ENCODE results near the gene NR1I2. TPM values are rescaled to one million over a fixed set of nuclear protein-coding genes. Genes with fewer than 3 reads are reported as not detected.

The NR1I2 gene
- total and polyA plus RNA-seq, 4 donors = 3.2 to 121 (median 48.1) TPM

- DNase-seq (ENCODE audit: low spot score) = no peak
- TF ChIP-seq ZBTB33 (IDR thresholded peaks at IDR 0.05) (no peak), HNF4G (IDR thresholded peaks at IDR 0.05) (no peak), RXRA (IDR thresholded peaks at IDR 0.05) (no peak), TAF1 (conservative IDR thresholded peaks at IDR 0.05) (no peak), YY1 (IDR thresholded peaks at IDR 0.05) (no peak), FOXA2 (IDR thresholded peaks at IDR 0.05) (no peak), GABPA (IDR thresholded peaks at IDR 0.05 in 1 of 2, conservative IDR thresholded peaks at IDR 0.05 in 1 of 2) (no peak), ATF3 (IDR thresholded peaks at IDR 0.05) (no peak), RAD21 (IDR thresholded peaks at IDR 0.05) (no peak), MAX (IDR thresholded peaks at IDR 0.05) (no peak), SP1 (IDR thresholded peaks at IDR 0.05) (no peak), REST (IDR thresholded peaks at IDR 0.05) (no peak), JUND (IDR thresholded peaks at IDR 0.05) (no peak), HNF4A (conservative IDR thresholded peaks at IDR 0.05) (no peak), FOXA1 (IDR thresholded peaks at IDR 0.05) (no peak), NR2F2 (IDR thresholded peaks at IDR 0.05) (no peak), CTCF (IDR thresholded peaks at IDR 0.05; ENCODE audit: low read depth, low read length, missing input control) (no peak), EGR1 (IDR thresholded peaks at IDR 0.05; ENCODE audit: low read depth in 2 of 2) (no peak)
- Histone ChIP-seq H3K9me3 (ENCODE audit: control insufficient read depth in 4 of 4, low read length in 3 of 4) (peaks cover 0 to 3% (median 0%) of the 10 kb centered on the region in 4 donors), H3K27ac (ENCODE audit: low read depth in 1 of 2, low read length in 2 of 2) (no peak overlapping the region), H3K27me3 (ENCODE audit: control insufficient read depth in 4 of 4, insufficient read depth in 4 of 4, low read length in 3 of 4) (no peaks in the 10 kb centered on the region), H3K36me3 (ENCODE audit: control insufficient read depth in 4 of 4, insufficient read depth in 3 of 4, low read depth in 1 of 4, low read length in 3 of 4) (peaks cover 0 to 21% (median 14%) of the 10 kb centered on the region in 4 donors), H3K4me3 (ENCODE audit: low read depth in 1 of 3, low read length in 3 of 3) (no peak overlapping the region), H3K9ac (ENCODE audit: low read depth in 1 of 2, low read length in 2 of 2) (no peak overlapping the region), H3K4me1 (ENCODE audit: control insufficient read depth in 4 of 4, insufficient read depth in 4 of 4, low read length in 3 of 4) (no peaks in the 10 kb centered on the region)
- WGBS = 66% methylated on average over 2 of the region's 2 CpGs
Measured at GRCh38 chr3:119858957-119859356, 77.1 kb downstream of the NR1I2 start.

All from liver (tissue), 9 donors.